WTC11 (cell line): ENCODE measurements around the gene PDE6B. TPM values are rescaled to one million over a fixed set of nuclear protein-coding genes. Genes with fewer than 3 reads are reported as not detected.

ENCODE experiments used
- ATAC-seq: fragments of 200-7000 bp; cut with Tn5 transposase; 2 replicates; pipeline ENCODE4 v1.10.0; 2021; ENCODE audit warnings: mild to moderate bottlenecking, moderate library complexity
- CTCF ChIA-PET: fragments of 300-600 bp; sonication (Branson Sonifier 250); formaldehyde crosslinking; loops from one replicate; lab custom pipeline; 2021; ENCODE audit warnings: antibody characterized with exemption; lab: Charles Lee
- POLR2A ChIA-PET: fragments of 350-600 bp; sonication (Branson Sonifier 250); formaldehyde crosslinking; loops from one replicate; lab custom pipeline; 2021; ENCODE audit warnings: antibody characterized with exemption; lab: Charles Lee
- DNase-seq: peaks from one replicate; pipeline ENCODE4 v3.0.0; 2021; ENCODE audit warnings: low spot score
- H3K27ac Mint-ChIP-seq: 2 replicates; pipeline ENCODE4 v1.8.0; 2021; ENCODE audit warnings: mixed read lengths
- H3K27me3 Mint-ChIP-seq: 2 replicates; pipeline ENCODE4 v1.8.0; 2021; ENCODE audit warnings: low read depth, mild to moderate bottlenecking, moderate library complexity, mixed read lengths
- H3K36me3 Mint-ChIP-seq: 2 replicates; pipeline ENCODE4 v1.8.0; 2021; ENCODE audit warnings: mixed read lengths
- H3K4me1 Mint-ChIP-seq: 2 replicates; pipeline ENCODE4 v1.8.0; 2022; ENCODE audit warnings: mixed read lengths
- H3K4me3 Mint-ChIP-seq: 2 replicates; pipeline ENCODE4 v1.8.0; 2021; ENCODE audit warnings: mild to moderate bottlenecking, moderate library complexity, mixed read lengths
- H3K9me3 Mint-ChIP-seq: 2 replicates; pipeline ENCODE4 v1.8.0; 2021; ENCODE audit warnings: mixed read lengths
- AFF4 ChIP-seq: sonication (generic); formaldehyde crosslinking; IDR thresholded peaks from 2 replicates; pipeline ENCODE4 v1.8.1; 2023; ENCODE audit warnings: mild to moderate bottlenecking, missing genetic modification reagents, borderline replicate concordance
- ELF4 ChIP-seq: sonication (generic); formaldehyde crosslinking; IDR thresholded peaks from 2 replicates; pipeline ENCODE4 v1.8.1; 2022; ENCODE audit warnings: low read depth, mild to moderate bottlenecking, moderate library complexity, missing genetic modification reagents
- ERG ChIP-seq: fragments of 250-450 bp; sonication (Bioruptor Pico); IDR thresholded peaks from 2 replicates; pipeline ENCODE4 v1.8.0; 2021; ENCODE audit warnings: mild to moderate bottlenecking
- GABPB1 ChIP-seq: sonication (generic); formaldehyde crosslinking; IDR thresholded peaks from 2 replicates; pipeline ENCODE4 v1.8.1; 2023; ENCODE audit warnings: mild to moderate bottlenecking, missing genetic modification reagents
- GTF2I ChIP-seq: fragments of 250-450 bp; sonication (Bioruptor Pico); conservative IDR thresholded peaks from 2 replicates; pipeline ENCODE4 v1.4.0; 2021; ENCODE audit warnings: mild to moderate bottlenecking
- JAZF1 ChIP-seq: fragments of 250-450 bp; sonication (Bioruptor Pico); IDR thresholded peaks from 2 replicates; pipeline ENCODE4 v1.9.0; 2021; ENCODE audit warnings: moderate library complexity, mild to moderate bottlenecking, inconsistent platforms
- MLX ChIP-seq: sonication (generic); formaldehyde crosslinking; IDR thresholded peaks from 2 replicates; pipeline ENCODE4 v1.8.1; 2023; ENCODE audit warnings: mild to moderate bottlenecking, missing genetic modification reagents, moderate library complexity
- NFATC4 ChIP-seq: fragments of 250-450 bp; sonication (Bioruptor Pico); IDR thresholded peaks from 2 replicates; pipeline ENCODE4 v1.9.0; 2021; ENCODE audit warnings: mild to moderate bottlenecking
- RELA ChIP-seq: sonication (generic); formaldehyde crosslinking; IDR thresholded peaks from 2 replicates; pipeline ENCODE4 v1.8.1; 2022; ENCODE audit warnings: missing genetic modification reagents, mild to moderate bottlenecking, borderline replicate concordance
- SOX15 ChIP-seq: fragments of 250-450 bp; sonication (Bioruptor Pico); IDR thresholded peaks from 2 replicates; pipeline ENCODE4 v1.9.0; 2021; ENCODE audit warnings: mild to moderate bottlenecking
- TP53 ChIP-seq: sonication (generic); formaldehyde crosslinking; IDR thresholded peaks from 2 replicates; pipeline ENCODE4 v1.8.1; 2023; ENCODE audit warnings: mild to moderate bottlenecking, missing genetic modification reagents
- ZNF232 ChIP-seq: sonication (generic); formaldehyde crosslinking; IDR thresholded peaks from 2 replicates; pipeline ENCODE4 v1.8.0; 2022; ENCODE audit warnings: mild to moderate bottlenecking, missing genetic modification reagents
- ZNF263 ChIP-seq: sonication (generic); formaldehyde crosslinking; IDR thresholded peaks from 2 replicates; pipeline ENCODE4 v1.8.1; 2022; ENCODE audit warnings: low read depth, mild to moderate bottlenecking, moderate library complexity, missing genetic modification reagents
- total RNA-seq: library from RNA; stranded (reverse); gene quantifications from 3 replicates; pipeline ENCODE4 v1.2.3, GENCODE V29; 2021
- TF ChIP-seq, protein P1 (sequence below): sonication (generic); formaldehyde crosslinking; IDR thresholded peaks from 2 replicates; pipeline ENCODE4 v1.8.0; 2022; ENCODE audit warnings: mild to moderate bottlenecking, missing genetic modification reagents
- TF ChIP-seq, protein P2 (sequence below): sonication (generic); formaldehyde crosslinking; IDR thresholded peaks from 2 replicates; pipeline ENCODE4 v1.8.0; 2022; ENCODE audit warnings: mild to moderate bottlenecking, missing genetic modification reagents
- TF ChIP-seq, protein P3 (sequence below): fragments of 200-600 bp; IDR thresholded peaks from 2 replicates; pipeline ENCODE4 v1.8.0; 2022; ENCODE audit warnings: antibody characterized with exemption
- TF ChIP-seq, protein P4 (sequence below): fragments of 250-450 bp; sonication (Bioruptor Pico); IDR thresholded peaks from 2 replicates; pipeline ENCODE4 v1.9.0; 2021; ENCODE audit warnings: mild to moderate bottlenecking
- TF ChIP-seq, protein P5 (sequence below): sonication (generic); formaldehyde crosslinking; IDR thresholded peaks from 2 replicates; pipeline ENCODE4 v1.8.0; 2023; ENCODE audit warnings: missing genetic modification reagents, mild to moderate bottlenecking, borderline replicate concordance

PDE6B gene
- total RNA-seq, 1 experiment from 2014 or later: 7.1 TPM

DNA sequence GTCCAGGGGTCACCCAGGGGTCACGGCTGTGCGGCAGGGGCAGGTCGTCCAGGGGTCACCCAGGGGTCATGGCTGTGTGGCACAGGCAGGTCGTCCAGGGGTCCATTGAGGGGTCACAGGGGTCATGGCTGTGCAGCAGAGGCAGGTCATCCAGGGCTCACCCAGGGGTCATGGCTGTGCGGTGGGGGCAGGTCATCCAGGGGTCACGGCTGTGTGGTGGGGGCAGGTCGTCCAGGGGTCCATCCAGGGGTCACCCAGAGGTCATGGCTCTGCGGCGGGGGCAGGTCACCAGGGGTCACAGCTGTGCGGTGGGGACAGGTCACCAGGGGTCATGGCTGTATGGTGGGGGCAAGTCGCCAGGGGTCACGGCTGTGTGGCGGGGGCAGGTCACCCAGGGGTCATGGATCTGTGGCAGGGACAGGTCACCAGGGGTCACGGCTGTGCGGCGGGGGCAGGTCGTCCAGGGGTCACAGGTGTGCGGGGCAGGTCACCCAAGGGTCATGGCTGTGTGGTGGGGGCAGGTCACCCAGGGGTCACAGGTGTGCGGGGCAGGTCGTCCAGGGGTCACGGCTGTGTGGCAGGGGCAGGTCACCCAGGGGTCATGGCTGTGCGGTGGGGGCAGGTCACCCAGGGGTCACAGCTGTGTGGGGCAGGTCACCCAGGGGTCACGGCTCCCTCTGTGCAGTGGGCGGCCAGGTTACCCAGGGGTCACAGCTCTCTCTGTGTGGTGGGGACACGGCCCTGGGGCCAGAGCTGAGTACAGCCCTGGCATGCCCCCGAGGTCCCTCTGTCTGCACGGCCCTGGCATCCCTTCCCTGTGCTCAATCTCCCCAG lies 32.7 kb downstream of the PDE6B start (continued):
- TF ChIP-seq, protein P1, sequence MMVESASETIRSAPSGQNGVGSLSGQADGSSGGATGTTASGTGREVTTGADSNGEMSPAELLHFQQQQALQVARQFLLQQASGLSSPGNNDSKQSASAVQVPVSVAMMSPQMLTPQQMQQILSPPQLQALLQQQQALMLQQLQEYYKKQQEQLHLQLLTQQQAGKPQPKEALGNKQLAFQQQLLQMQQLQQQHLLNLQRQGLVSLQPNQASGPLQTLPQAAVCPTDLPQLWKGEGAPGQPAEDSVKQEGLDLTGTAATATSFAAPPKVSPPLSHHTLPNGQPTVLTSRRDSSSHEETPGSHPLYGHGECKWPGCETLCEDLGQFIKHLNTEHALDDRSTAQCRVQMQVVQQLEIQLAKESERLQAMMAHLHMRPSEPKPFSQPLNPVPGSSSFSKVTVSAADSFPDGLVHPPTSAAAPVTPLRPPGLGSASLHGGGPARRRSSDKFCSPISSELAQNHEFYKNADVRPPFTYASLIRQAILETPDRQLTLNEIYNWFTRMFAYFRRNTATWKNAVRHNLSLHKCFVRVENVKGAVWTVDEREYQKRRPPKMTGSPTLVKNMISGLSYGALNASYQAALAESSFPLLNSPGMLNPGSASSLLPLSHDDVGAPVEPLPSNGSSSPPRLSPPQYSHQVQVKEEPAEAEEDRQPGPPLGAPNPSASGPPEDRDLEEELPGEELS (CRISPR knock-in tag): no peak

DNA sequence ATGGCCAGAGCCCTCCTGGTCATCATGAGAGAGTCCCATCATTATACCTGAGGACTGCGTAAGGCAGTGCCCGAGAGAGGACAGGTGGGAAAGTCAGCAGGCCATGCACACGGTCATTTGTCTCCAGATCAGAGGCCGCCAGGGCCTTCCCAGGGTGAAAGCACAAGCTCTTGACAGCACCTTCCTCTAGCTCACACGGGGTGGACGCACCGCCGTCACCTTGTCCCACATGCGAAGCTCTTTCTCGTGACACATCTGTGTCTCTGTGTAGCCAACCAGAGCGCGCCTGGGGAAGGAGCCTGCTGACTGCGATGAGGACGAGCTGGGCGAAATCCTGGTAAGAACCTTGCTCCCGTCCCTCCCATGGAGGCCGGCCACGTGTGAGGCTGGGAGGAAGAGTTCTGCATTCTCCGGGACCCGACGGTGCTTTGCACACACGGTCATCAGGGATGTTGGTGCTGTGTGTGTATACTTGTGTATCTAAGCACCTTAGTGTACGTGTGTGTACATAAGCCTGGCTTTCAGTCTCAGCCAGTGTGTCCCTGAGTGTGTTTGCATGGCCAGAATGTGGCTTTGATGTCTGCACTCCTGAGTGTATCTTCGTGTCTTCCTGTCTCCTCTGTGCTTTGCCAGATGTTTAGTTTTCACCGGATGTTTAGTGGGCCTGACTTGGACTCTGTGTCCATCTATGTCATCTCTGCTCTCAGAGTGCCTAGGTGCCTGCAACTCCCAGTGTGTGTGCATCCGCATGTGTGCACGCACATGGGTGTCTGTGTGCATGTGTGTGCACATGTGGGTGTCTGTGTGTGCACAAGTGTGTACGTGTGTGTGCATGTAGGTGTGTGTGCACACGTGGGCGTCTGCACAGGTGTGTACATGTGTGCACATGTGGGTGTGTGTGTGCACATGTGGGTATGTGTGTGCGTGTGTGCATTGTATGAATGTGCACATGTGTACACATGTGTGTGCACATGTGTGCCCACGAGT lies 33.6 kb downstream of the PDE6B start:
- H3K27ac Mint-ChIP-seq: no peak overlapping the region
- H3K9me3 Mint-ChIP-seq: peaks cover 9% of the 10 kb centered on the region; the same call in 1 of the 2 replicates
- no peak for TF ChIP-seq JAZF1 (CRISPR knock-in tag)
- TF ChIP-seq MLX (CRISPR knock-in tag): no peak
- no peak for TF ChIP-seq AFF4
- TF ChIP-seq, protein P2, sequence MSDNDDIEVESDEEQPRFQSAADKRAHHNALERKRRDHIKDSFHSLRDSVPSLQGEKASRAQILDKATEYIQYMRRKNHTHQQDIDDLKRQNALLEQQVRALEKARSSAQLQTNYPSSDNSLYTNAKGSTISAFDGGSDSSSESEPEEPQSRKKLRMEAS (CRISPR knock-in tag): no peak
- no peak for TF ChIP-seq GTF2I (CRISPR knock-in tag)
- TF ChIP-seq ZNF263 (CRISPR knock-in tag): no peak
- no peak for TF ChIP-seq NFATC4 (CRISPR knock-in tag)
- TF ChIP-seq, protein P3, sequence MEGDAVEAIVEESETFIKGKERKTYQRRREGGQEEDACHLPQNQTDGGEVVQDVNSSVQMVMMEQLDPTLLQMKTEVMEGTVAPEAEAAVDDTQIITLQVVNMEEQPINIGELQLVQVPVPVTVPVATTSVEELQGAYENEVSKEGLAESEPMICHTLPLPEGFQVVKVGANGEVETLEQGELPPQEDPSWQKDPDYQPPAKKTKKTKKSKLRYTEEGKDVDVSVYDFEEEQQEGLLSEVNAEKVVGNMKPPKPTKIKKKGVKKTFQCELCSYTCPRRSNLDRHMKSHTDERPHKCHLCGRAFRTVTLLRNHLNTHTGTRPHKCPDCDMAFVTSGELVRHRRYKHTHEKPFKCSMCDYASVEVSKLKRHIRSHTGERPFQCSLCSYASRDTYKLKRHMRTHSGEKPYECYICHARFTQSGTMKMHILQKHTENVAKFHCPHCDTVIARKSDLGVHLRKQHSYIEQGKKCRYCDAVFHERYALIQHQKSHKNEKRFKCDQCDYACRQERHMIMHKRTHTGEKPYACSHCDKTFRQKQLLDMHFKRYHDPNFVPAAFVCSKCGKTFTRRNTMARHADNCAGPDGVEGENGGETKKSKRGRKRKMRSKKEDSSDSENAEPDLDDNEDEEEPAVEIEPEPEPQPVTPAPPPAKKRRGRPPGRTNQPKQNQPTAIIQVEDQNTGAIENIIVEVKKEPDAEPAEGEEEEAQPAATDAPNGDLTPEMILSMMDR: no peak
- no peak for TF ChIP-seq SOX15 (CRISPR knock-in tag)
- TF ChIP-seq TP53: no peak
- TF ChIP-seq ELF4 (CRISPR knock-in tag): no peak
- TF ChIP-seq, protein P4, sequence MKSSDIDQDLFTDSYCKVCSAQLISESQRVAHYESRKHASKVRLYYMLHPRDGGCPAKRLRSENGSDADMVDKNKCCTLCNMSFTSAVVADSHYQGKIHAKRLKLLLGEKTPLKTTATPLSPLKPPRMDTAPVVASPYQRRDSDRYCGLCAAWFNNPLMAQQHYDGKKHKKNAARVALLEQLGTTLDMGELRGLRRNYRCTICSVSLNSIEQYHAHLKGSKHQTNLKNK (CRISPR knock-in tag): no peak
- no peak for TF ChIP-seq GABPB1 (CRISPR knock-in tag)
- TF ChIP-seq RELA: no peak
- TF ChIP-seq ERG (CRISPR knock-in tag): no peak
- TF ChIP-seq, protein P5, sequence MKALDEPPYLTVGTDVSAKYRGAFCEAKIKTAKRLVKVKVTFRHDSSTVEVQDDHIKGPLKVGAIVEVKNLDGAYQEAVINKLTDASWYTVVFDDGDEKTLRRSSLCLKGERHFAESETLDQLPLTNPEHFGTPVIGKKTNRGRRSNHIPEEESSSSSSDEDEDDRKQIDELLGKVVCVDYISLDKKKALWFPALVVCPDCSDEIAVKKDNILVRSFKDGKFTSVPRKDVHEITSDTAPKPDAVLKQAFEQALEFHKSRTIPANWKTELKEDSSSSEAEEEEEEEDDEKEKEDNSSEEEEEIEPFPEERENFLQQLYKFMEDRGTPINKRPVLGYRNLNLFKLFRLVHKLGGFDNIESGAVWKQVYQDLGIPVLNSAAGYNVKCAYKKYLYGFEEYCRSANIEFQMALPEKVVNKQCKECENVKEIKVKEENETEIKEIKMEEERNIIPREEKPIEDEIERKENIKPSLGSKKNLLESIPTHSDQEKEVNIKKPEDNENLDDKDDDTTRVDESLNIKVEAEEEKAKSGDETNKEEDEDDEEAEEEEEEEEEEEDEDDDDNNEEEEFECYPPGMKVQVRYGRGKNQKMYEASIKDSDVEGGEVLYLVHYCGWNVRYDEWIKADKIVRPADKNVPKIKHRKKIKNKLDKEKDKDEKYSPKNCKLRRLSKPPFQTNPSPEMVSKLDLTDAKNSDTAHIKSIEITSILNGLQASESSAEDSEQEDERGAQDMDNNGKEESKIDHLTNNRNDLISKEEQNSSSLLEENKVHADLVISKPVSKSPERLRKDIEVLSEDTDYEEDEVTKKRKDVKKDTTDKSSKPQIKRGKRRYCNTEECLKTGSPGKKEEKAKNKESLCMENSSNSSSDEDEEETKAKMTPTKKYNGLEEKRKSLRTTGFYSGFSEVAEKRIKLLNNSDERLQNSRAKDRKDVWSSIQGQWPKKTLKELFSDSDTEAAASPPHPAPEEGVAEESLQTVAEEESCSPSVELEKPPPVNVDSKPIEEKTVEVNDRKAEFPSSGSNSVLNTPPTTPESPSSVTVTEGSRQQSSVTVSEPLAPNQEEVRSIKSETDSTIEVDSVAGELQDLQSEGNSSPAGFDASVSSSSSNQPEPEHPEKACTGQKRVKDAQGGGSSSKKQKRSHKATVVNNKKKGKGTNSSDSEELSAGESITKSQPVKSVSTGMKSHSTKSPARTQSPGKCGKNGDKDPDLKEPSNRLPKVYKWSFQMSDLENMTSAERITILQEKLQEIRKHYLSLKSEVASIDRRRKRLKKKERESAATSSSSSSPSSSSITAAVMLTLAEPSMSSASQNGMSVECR: no peak
- TF ChIP-seq ZNF232 (CRISPR knock-in tag): no peak

More for the DNA sequence above, 33.6 kb downstream of the PDE6B start:
- H3K4me3 Mint-ChIP-seq: no peak overlapping the region
- 0 out of 2 replicates have a peak, but pooled peaks cover 3% of the 10 kb centered on the region for H3K27me3 Mint-ChIP-seq
- POLR2A ChIA-PET: no interaction called here
- CTCF ChIA-PET: no interaction called here
- peaks cover 4% of the 10 kb centered on the region for H3K36me3 Mint-ChIP-seq
- DNase-seq (no peak), ATAC-seq (no peak)
- H3K4me1 Mint-ChIP-seq: no peaks in the 10 kb centered on the region
